ENCODE data around the gene MAPK8.
A peak's percentile ranks its signal among the peaks of the same experiment; 100 is the strongest.
"Not testable (repeated sequence)": the region's sequence is repeated elsewhere in the genome, so short reads cannot be mapped to it uniquely, and the experiment has no call there.

Gene MAPK8

DNA sequence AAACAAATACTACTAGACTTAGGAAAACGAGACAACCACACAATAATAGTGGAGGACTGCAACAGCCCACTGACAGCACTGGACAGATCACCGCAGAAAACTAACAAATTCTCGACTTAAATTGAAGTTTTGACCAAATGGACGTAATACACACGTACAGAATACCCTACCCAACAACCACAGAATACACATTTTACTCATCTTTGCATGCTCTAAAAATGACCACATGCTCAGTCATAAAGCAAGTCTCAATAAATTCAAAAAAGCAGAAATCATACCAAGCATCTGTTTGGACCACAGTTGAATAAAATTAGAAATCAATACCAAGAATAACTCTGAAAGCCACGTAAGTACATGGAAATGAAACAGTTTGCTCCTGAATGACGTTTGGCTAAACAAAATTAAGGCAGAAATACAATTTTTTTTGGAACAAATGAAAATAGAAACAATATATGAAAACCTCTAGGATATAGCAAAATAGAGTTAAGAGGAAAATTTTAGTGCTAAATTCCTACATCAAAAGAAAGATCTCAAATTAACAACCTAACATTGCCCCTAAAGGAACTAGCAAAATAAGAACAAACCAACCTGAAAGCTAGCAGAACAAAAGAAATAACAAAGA lies 30.6 kb downstream of the MAPK8 start:
- DNase-seq (ENCODE audit: low read depth): no peak

DNA sequence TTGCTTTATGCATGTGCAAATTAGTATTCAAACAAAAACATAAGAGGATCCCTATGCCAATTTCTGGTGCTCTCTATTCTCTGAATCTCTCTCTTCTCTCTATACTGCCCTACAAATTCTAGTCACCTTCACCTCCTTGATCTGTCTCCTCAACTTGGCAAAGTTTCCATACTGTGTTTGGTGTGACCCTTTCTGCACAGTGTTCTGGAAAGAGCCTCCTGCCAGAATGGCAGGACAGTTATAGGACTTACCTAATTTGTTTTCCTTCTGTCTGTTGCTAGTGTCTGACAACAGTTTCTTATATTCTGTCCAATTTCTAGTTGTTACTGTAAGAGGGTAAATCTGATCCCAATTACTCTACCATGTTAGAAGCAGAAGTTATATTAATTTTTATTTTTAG lies 34.3 kb downstream of the MAPK8 start:
- no peak for DNase-seq (ENCODE audit: low read depth)

DNA sequence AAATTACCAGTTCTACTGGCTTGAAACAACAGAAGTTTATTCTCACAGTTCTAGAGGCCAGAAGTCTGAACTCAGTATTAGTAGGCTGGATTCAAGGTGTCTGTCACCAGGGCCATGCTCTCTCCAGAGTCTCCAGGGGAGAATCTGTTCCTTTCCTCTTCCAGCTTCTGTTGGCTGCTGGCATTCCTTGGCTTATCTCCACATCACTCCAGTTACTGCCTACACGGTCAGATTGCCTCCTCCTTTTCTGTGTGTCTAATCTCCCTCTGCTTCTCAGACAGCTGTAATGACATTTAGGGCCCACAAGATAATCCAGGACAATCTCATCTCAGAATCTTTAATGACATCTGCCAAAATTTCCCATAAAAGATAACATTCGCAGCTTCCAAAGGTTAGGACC lies 36.6 kb downstream of the MAPK8 start:
- DNase-seq (ENCODE audit: low read depth): no peak

DNA sequence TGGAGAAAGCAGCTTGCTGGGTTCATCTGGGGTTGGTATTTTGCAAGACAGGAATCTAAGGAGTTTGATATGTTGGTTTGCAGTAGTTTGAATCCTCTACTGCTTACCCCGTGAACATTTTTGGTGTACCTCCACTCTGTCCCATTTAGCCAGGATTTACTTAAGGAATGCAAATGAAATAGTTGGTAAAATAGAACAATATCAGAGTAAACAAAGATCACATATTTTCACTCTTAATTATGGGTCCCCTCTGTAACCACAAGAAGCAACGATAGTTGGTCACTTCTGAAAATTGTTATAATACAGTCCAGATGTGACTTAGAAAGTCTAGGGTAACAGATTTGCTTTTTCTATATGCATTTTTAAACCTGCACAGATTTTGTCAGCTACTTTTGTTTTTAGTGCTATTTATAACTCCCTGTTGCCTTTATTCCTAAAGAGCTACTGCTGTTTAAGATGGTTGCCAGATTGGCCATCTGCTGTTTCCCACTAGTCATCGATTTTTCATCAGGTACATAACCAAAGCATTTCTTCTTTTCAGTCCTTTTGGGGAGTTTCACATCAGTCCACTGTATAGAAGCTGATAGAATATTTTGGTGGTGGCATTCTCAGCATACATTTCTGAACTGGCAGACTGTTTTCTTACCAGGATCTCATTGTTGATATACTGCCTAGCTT lies 37.6 kb downstream of the MAPK8 start:
- DNase-seq (ENCODE audit: low read depth): peak; percentile 16

DNA sequence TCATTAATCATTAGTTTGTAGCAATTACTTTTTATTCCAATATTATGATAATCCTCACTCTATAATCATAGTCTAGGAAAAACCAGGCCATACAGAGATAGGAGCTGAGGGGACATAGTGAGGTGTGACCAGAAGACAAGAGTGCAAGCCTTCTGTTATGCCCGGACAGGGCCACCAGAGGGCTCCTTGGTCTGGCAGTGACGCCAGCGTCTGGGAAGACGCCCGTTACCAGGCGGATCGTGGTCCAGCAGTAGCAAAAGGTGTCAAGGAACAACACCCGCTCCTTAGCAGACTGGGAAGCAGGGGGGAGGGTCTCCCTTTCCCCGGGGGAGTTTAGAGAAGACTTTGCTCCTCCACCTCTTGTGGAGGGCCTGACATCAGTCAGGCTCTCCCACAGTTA lies 39.8 kb downstream of the MAPK8 start:
- not testable (repeated sequence) for DNase-seq (ENCODE audit: low read depth)

DNA sequence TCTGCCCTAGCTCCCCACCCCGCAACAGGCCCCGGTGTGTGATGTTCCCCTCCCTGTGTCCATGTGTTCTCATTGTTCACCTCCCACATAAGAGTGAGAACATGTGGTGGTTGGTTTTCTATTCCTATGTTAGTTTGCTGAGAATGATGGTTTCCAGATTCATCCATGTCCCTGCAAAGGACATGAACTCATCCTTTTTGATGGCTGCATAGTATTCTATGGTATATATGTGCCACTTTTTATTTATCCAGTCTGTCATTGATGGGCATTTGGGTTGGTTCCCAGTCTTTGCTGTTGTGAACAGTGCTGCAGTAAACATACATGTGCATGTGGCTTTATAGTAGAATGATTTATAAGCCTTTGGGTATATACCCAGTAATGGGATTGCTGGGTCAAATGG lies 41.1 kb downstream of the MAPK8 start:
- not testable (repeated sequence) for DNase-seq (ENCODE audit: low read depth)

DNA sequence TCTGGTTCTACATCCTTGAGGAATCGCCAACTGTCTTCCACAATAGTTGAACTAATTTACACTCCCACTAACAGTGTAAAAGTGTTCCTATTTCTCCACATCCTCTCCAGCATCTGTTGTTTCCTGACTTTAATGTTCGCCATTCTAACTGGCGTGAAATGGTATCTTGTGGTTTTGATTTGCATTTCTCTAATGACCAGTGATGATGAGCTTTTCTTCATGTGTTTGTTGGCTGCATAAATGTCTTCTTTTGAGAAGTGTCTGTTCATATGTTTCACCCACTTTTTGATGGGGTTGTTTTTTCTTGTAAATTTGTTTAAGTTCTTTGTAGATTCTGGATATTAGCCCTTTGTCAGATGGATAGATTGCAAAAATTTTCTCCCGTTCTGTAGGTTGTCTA lies 41.5 kb downstream of the MAPK8 start:
- DNase-seq (ENCODE audit: low read depth): not testable (repeated sequence)

DNA sequence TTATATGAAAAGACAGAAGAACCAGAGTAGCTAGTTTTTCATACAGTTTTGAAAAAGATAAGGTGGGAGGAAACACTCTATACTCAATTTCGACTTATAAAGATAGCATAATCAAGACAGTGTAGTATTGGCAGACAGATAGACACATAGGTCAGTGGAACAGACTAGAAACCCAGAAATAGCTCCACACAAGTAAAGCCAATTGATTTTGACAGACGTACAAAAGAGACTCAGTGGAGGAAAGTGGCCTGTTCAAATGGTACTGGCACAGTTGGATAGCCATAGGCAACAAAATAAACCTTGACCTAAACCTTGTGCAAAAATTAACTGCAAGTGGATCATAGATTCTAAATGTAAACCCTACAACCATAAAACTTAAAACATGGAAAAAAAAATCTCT lies 46.8 kb downstream of the MAPK8 start:
- DNase-seq (ENCODE audit: low read depth): no peak

DNA sequence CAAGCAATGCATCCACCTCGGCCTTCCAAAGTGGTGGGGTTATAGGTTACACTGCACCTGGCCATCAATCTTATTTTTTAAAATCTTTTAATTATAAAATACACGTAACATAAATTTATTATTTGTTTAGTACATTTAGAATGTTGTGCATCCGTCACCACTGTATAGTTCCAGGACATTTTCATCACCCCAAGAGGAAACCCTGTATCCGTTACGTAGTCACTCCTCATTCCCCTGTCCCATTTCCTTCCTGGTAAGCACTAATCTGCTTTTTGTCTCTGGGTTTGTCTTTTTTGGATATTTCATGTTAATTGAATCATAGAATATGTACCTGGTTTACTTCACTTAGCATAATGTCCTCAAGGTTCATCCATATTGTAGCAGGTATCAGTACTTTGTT lies 51.2 kb downstream of the MAPK8 start:
- DNase-seq (ENCODE audit: low read depth): no peak

DNA sequence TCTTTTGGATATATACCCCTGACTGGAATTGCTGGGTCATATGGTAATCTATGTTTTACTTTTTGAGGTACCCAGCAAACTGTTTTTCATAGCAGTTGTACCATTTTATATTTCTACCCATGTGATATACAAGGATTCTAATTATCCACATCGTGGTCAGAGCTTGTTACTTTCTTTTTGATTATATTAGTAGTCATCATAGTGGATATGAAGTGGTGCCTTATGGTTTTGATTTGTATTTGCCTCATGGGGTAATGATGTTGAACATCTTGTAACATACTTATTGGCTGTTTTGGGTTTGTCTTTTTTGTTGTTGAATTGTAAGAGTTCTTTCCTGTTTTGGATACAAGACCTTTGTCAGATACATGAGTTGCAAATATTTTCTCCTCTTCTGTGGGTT lies 51.7 kb downstream of the MAPK8 start:
- DNase-seq (ENCODE audit: low read depth): no peak

DNA sequence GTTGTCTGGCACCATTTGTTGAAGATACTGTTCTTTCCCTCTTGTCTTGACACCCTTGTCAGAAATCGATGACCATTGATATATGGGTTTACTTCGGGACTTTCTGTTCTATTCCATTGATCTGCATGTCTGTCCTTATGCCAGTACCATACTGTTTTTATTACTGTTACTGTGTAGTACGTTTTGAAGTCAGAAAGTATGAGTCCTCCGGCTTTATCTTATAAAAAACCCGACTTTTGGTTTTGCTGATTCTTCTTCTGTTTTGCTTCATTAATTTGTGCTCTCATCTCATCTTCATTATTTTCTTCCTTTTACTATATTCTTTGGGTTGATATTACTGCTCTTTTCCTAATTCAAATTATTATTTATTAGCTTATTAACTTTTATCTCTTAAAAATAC lies 52.4 kb downstream of the MAPK8 start:
- DNase-seq (ENCODE audit: low read depth): no peak

DNA sequence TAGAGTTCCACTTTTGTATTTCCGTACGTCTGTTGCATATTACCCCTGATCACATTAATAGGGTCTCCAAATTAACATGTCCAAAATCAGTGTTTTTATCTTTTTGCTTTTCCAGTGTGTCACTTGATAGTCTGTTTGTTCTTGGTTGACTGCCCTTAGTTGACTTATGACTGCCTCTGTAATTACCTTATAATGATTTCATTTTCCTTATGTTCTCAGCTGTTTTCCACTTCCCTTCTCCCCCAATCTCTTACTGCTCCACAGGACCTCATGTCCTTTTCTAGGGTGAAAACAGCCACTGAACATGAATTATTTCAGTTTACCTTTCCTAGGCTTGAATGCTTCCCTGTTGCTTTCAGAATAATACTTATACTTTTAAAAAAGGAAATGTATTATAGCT lies 54.7 kb downstream of the MAPK8 start:
- no peak for DNase-seq (ENCODE audit: low read depth)

DNA sequence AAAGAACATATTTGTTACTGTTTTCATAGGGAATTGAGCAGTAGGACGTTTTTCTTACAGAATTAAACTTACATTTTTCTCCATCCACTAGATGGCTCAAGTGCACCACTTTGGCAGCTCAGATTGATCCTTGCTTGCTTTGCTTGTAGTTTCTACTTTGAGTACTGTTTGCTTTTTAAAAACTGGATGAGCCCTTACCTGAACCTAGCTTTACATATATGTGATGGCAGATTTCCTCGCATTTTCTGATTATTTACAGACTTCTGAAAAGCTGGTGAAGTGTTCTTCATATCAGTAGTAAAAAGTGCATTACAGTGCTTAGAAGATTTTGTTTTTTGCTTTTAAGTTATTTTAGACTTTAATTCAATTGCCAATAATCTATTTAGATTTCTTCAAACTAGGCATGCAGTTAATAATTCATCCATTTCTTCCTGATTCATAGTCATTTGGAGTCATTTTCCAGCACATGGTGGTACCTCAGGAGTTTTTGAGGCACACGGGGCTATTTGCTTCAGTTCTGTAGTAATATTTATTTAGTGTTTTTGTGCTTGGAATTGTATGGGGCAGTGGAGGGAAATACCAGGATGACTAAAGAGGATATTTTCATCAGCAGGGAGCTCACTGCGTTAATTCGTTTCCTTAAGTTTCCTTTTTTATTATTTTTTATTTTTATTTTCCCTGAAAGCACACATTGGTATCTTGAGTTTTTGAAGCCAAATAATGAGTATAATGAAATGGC lies 57.3 kb downstream of the MAPK8 start:
- no peak for DNase-seq (ENCODE audit: low read depth)

DNA sequence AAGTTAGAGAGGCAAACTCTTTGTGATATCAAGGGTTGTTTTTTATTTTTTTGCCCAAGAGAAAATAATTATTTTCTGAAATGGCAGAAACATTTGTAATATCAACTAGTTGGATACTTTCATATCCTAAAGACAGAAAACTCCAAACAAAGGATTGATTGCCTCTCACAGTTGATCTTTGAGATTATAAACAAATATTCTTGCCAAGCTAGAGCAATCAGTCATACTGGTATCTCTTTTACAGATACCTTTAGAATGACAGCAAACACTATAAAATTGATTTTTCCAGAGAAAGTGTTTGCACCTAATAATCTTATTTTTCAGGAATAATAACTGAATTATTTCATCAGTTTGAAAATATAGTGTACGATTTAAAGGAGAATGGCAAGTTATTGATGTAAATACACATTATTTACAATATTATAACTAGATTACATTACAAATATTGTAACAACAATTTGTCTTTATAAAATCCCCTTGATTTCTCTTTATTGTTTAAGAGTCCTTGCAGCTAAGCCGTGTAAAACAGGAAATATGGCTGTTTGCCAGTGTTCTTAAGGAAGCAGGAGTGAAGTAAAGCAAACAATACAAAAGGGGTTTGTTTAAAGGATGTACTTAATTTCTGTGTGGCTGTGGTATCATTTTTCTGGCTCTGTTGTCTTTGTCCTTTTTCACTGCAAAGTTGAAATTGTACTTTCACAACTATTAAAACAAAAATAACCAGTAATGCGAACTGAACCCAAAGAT lies 58.4 kb downstream of the MAPK8 start:
- no peak for DNase-seq (ENCODE audit: low read depth)

DNA sequence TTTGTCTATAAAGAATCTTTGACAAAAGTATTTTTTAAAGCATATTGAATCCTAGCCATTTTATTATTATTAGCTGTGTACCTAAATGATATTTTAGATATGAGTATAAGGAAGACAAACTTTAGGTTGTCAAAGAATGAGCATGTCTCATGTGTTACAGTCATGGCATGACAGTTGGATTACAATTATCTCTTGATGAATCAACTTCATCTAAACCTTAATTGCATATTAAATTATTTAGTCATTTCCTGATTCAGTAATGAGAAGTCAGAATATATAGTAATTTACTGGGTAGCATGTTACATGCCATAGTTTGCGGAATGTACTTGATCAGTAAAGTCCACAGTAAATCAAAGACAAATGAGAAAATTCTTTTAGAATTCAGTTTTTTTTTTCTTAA lies 59.2 kb downstream of the MAPK8 start:
- no peak for DNase-seq (ENCODE audit: low read depth)

DNA sequence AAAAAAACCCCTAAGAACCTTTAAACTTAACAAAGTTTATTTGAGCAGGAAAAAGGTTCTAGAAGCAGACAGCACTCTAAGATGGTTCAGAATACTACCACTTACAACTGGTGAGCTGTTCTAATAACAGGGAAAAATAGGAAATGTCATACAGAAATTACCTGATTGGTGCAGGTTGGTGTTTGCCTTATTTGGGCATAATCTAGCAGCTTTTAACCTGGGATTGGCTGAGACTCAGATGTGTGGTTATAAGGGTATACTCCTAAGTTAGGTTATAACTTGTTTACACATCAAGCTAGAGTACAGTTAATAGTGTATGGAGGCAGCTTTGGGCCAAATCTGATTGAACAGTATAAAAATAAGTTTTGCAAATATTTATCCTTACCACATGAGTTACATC lies 59.8 kb downstream of the MAPK8 start:
- no peak for DNase-seq (ENCODE audit: low read depth)

DNA sequence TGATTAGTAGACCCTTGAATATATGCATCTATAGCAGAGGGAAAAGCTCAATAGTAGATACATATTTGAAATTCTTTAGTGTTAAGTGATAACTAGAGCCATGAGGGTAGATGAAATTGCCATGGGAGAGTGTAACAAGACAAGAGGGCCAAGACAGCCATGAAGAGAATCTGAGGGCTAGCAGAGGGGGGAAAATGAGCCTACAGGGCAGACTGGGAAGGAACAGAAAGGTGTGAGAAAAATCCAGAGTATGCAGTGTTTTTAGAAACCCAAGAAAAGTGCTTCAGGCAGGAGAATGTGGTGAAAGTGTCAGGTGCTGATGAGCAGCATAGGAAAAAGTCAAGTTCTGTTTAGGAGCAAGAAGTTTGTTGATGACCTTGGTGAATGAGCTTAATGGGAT lies 63.0 kb downstream of the MAPK8 start:
- DNase-seq (ENCODE audit: low read depth): no peak

DNA sequence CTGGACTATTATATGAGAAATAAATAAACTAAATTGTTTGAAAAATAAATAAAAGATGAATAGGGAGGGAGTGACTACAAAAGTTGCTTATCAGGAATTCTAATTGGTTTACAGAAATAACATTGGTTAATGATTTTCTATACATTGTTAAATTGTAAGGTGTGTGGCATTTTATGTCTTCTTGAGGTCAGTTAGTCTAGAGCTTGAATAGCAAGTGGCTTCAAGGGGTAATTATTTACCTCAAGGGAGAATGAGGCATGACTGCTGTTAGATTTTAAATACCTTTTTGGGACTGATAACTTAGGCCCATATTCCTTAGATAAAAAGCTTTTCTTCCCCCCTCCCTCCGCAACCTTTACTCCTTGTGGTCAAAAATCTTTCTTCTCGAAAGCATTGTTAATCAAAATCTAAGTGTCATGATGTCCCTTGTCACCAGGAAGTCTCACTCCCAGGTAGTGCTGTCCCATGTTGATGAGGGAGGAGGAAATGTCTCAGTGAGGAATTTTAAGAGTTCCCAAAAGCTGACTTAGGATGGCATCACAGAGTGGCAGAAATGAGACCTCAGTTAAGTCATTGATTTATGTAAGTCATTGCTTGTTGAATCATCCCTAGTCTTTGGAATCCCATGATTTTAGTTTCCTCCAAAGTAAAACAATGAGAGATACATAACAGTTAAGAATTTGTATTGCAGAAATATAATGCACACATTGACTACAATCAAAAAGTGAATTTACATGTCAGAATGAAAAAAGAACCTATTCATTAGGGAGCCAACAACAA lies 71.5 kb downstream of the MAPK8 start:
- no peak for DNase-seq (ENCODE audit: low read depth)

DNA sequence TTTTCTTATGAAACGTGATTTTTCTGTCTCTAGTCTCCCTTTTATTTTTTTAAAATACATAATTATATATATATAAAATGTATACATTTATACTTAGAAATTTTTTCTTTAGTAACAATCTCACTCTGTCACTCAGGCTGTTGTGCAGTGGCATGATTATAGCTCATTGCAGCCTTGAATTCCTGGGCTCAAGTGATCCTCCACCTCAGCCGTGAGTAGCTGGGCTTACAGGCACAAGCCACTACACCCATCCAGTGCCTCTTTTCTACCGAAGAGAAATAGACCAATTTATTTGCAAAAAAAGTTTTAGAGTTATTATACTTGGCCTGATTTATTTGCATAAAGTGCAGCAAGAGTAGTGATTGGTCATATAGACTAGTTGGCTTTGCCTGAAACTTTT lies 72.2 kb downstream of the MAPK8 start:
- DNase-seq (ENCODE audit: low read depth): no peak

DNA sequence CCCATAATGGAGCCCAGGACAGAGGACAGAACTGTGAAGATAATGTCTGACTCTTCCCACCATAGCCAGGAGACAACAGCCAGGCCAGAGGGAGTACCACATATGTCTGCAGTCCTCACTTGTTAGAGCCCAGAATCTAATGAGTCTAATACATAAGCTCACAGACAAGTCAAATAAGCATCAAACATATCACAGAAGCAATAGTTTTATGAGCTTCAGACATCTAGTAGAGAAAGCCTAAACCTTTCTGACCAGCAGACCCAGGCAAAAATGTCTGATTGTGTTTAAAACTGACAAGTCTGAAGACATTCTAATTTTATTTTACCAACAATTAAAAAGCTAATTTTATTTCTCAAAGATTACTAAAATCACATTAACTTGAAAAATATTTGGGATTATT lies 75.5 kb downstream of the MAPK8 start:
- DNase-seq (ENCODE audit: low read depth): no peak

DNA sequence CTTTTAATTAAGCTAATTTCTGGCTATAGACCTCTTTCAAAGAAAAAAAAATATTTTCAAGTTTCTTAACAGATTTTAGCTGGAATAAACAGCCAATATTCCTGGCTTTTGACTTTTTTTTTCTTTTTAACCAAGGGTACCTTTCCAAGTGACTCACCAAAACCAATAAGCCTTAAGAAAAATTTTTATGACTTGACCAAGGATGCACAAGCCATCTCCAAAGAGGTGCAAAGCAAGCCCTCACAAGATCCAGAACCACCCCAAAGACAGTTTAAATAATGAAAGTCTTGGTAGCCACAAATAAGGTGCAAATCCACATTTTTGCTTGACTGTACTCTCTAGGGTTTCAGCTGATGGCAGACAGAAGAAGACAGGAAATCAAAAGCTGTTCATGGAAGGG lies 76.5 kb downstream of the MAPK8 start:
- no peak for DNase-seq (ENCODE audit: low read depth)

DNA sequence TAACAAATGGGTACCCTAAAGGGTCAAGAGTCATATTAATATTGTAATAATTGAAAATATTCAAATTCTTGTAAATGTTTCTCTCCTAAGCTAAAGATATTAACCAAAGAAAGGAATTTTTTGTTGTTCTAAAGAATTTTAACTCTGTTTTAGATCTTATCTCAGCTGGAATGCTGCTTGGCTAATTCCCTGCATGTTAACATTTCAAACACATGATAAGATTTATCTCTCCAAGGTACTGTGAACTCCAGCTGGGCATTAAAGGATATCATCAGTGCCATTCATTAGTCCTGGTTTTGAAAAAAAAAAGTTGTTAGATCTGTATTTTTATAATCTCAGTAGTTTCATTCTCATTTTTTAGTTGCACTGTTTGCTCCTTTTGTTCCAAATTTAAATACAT lies 76.9 kb downstream of the MAPK8 start:
- DNase-seq (ENCODE audit: low read depth): no peak
